IMR-90 (cell line): Measurements from ENCODE around the gene FBXO30. TPM values are rescaled to one million over a fixed set of nuclear protein-coding genes. Genes with fewer than 3 reads are reported as not detected.

Source experiments
- ATAC-seq: fragments of 200-7000 bp; cut with Tn5 transposase; 2 replicates; pipeline ENCODE4 v1.9.1; 2020; ENCODE audit warnings: low read depth, mild to moderate bottlenecking, moderate library complexity
- BruUV-seq: library from RNA; stranded (reverse); fragments of 400-500 nt; replicated peaks from 2 replicates; lab custom pipeline; 2021; lab: Mats Ljungman, UMichigan
- CTCF ChIA-PET: fragments of 300-600 bp; formaldehyde crosslinking; extraction: SDS; loops from one replicate; lab custom pipeline; 2021; ENCODE audit warnings: antibody characterized with exemption; lab: Yijun Ruan, JAX
- POLR2A ChIA-PET: fragments of 300-600 bp; sonication (Branson Sonifier 250); formaldehyde crosslinking; loops from one replicate; lab custom pipeline; 2022; ENCODE audit warnings: antibody characterized with exemption; ENCODE audit not compliant: unreplicated experiment; lab: Charles Lee
- DNase-seq: peaks from one replicate; pipeline ENCODE4 v3.0.0; 2013
- H2AFZ ChIP-seq: replicated peaks from 2 replicates; pipeline ENCODE3; 2013; ENCODE audit warnings: low read length, mild to moderate bottlenecking; ENCODE audit not compliant: poor library complexity
- H2AK5ac ChIP-seq: 2 replicates; pipeline ENCODE4 v1.6.1; 2013; ENCODE audit warnings: low read depth, low read length, inconsistent platforms
- H2AK9ac ChIP-seq: replicated peaks from 2 replicates; pipeline ENCODE3; 2013; ENCODE audit warnings: mild to moderate bottlenecking, low read depth, low read length, moderate library complexity; ENCODE audit not compliant: poor library complexity
- H2BK120ac ChIP-seq: 2 replicates; pipeline ENCODE4 v1.6.1; 2013; ENCODE audit warnings: low read depth, low read length, inconsistent platforms
- H2BK15ac ChIP-seq: 3 replicates; pipeline ENCODE4 v1.6.1; 2013; ENCODE audit warnings: low read depth, low read length, inconsistent platforms
- H2BK20ac ChIP-seq: 2 replicates; pipeline ENCODE4 v1.6.1; 2013; ENCODE audit warnings: low read depth, mild to moderate bottlenecking, inconsistent platforms, low read length, moderate library complexity
- H2BK5ac ChIP-seq: 2 replicates; pipeline ENCODE4 v1.6.1; 2013; ENCODE audit warnings: mild to moderate bottlenecking, low read depth, low read length, inconsistent platforms; ENCODE audit not compliant: poor library complexity, severe bottlenecking
- H3K14ac ChIP-seq: replicated peaks from 2 replicates; pipeline ENCODE4 v1.6.1; 2013; ENCODE audit warnings: low read depth, low read length, inconsistent platforms
- H3K18ac ChIP-seq: 2 replicates; pipeline ENCODE4 v1.6.1; 2013; ENCODE audit warnings: low read depth, low read length, control low read depth
- H3K23ac ChIP-seq: 2 replicates; pipeline ENCODE4 v1.6.1; 2013; ENCODE audit warnings: low read depth, low read length, inconsistent platforms
- H3K27ac ChIP-seq: 2 replicates; pipeline ENCODE4 v1.5.1; 2013; ENCODE audit warnings: mild to moderate bottlenecking, control low read depth, low read length; ENCODE audit not compliant: insufficient read depth
- H3K27me3 ChIP-seq: 2 replicates; pipeline ENCODE4 v1.6.1; 2013; ENCODE audit warnings: low read length; ENCODE audit not compliant: control insufficient read depth, insufficient read depth
- H3K36me3 ChIP-seq: 2 replicates; pipeline ENCODE4 v1.6.1; 2013; ENCODE audit warnings: low read length, mixed read lengths; ENCODE audit not compliant: control insufficient read depth, insufficient read depth
- H3K4ac ChIP-seq: 2 replicates; pipeline ENCODE4 v1.6.1; 2013; ENCODE audit warnings: low read depth, low read length, inconsistent platforms
- H3K4me1 ChIP-seq: 2 replicates; pipeline ENCODE4 v1.6.1; 2013; ENCODE audit warnings: low read length, mixed read lengths; ENCODE audit not compliant: control insufficient read depth, insufficient read depth
- H3K4me2 ChIP-seq: 2 replicates; pipeline ENCODE4 v1.6.1; 2013; ENCODE audit warnings: low read depth, mild to moderate bottlenecking, control low read depth, low read length, moderate library complexity
- H3K4me3 ChIP-seq: 2 replicates; pipeline ENCODE4 v1.5.1; 2013; ENCODE audit warnings: low read depth, mild to moderate bottlenecking, control low read depth, low read length, moderate library complexity; ENCODE audit not compliant: insufficient read depth
- H3K56ac ChIP-seq: 2 replicates; pipeline ENCODE4 v1.6.1; 2013; ENCODE audit warnings: low read length, inconsistent platforms; ENCODE audit not compliant: insufficient read depth; ENCODE audit errors: extremely low read depth
- H3K79me1 ChIP-seq, 2 experiments: 2 replicates each; pipeline ENCODE4 v1.6.1; 2013; ENCODE audit warnings: low read length in 2 of 2, inconsistent platforms in 1 of 2, low read depth in 1 of 2
- H3K9ac ChIP-seq: 2 replicates; pipeline ENCODE4 v1.6.1; 2013; ENCODE audit warnings: low read depth, low read length, control low read depth
- H3K9me1 ChIP-seq: 2 replicates; pipeline ENCODE4 v1.6.1; 2013; ENCODE audit warnings: low read length, inconsistent platforms; ENCODE audit not compliant: insufficient read depth
- H3K9me3 ChIP-seq: 2 replicates; pipeline ENCODE4 v1.6.1; 2013; ENCODE audit warnings: low read length; ENCODE audit not compliant: control insufficient read depth, insufficient read depth
- H4K20me1 ChIP-seq: 2 replicates; pipeline ENCODE4 v1.6.1; 2013; ENCODE audit warnings: low read length, inconsistent platforms; ENCODE audit not compliant: insufficient read depth
- H4K5ac ChIP-seq: 2 replicates; pipeline ENCODE4 v1.6.1; 2013; ENCODE audit warnings: mild to moderate bottlenecking, low read depth, low read length, control low read depth
- H4K8ac ChIP-seq, 2 experiments: 2 replicates each; pipeline ENCODE4 v1.6.1; 2013; ENCODE audit warnings: low read depth in 2 of 2, low read length in 2 of 2, control low read depth in 1 of 2, inconsistent platforms in 1 of 2
- H4K91ac ChIP-seq: 2 replicates; pipeline ENCODE4 v1.6.1; 2013; ENCODE audit warnings: low read depth, low read length, inconsistent platforms; ENCODE audit not compliant: insufficient read depth
- CEBPB ChIP-seq: IDR thresholded peaks from 2 replicates; pipeline ENCODE4 v1.6.1; 2012; ENCODE audit warnings: low read depth, low read length, improper control_type of control experiment
- NFE2L2 ChIP-seq: fragments of 150-350 bp; IDR thresholded peaks from 2 replicates; pipeline ENCODE4 v1.6.1; 2016; ENCODE audit warnings: low read depth, mild to moderate bottlenecking, low read length
- dilution Hi-C: fragments of 300-500 bp; cut with HindIII; formaldehyde crosslinking; loops from one replicate; pipeline ENCODE4 v1.14.3; 2018; ENCODE audit warnings: low sequenced_read_pairs; ENCODE audit not compliant: unreplicated experiment
- in situ Hi-C: fragments of 300-500 bp; cut with MboI; formaldehyde crosslinking; loops from 3 replicates; pipeline ENCODE4 v1.14.3; 2019; ENCODE audit warnings: low sequenced_read_pairs, inconsistent platforms, mixed read lengths
- intact Hi-C: fragments of 100-400 bp; cut with micrococcal nuclease; formaldehyde crosslinking; loops from 2 replicates; pipeline ENCODE4 v1.10.0; 2022
- polyA plus RNA-seq, 3 experiments: library from polyadenylated mRNA; depleted of rRNA; stranded (reverse); fragments of >200 nt; gene quantifications; 2 replicates each; pipeline ENCODE4 v1.2.3, GENCODE V29; 2012; ENCODE audit warnings: low replicate concordance in 1 of 3
- total RNA-seq: library from RNA; depleted of rRNA; stranded (reverse); fragments of >200 nt; gene quantifications from 2 replicates; pipeline ENCODE4 v1.2.3, GENCODE V29; 2012

Gene FBXO30
- total and polyA plus RNA-seq, 2 of the 4 experiments (the other 2 are of a cell fraction) = 3.1 to 9.3 TPM

GRCh38 chr6:145765449-145765848 lies 49.1 kb downstream of the FBXO30 start:
- in situ Hi-C loops (no loop called here), dilution Hi-C loops (no loop called here), intact Hi-C loops (no loop called here)
- Histone ChIP-seq H2BK5ac (no peak overlapping the region), H2BK15ac (no peak overlapping the region), H4K20me1 (no peaks in the 10 kb centered on the region), H2AK9ac (no peak overlapping the region), H3K4me3 (no peak overlapping the region), H3K4ac (no peak overlapping the region), H2BK20ac (no peak overlapping the region), H3K4me2 (no peak overlapping the region), H3K36me3 (no peaks in the 10 kb centered on the region), H2BK120ac (no peak overlapping the region), H3K9me3 (no peaks in the 10 kb centered on the region), H3K27ac (no peak overlapping the region), H3K14ac (no peak overlapping the region), H3K9me1 (no peaks in the 10 kb centered on the region), H2AFZ (no peak overlapping the region), H3K56ac (no peak overlapping the region), H4K5ac (no peak overlapping the region), H3K27me3 (no peaks in the 10 kb centered on the region), H3K4me1 (no peaks in the 10 kb centered on the region), H4K91ac (no peak overlapping the region), H3K18ac (no peak overlapping the region), H3K9ac (no peak overlapping the region), H3K79me1 (no peaks in the 10 kb centered on the region), H3K23ac (no peak overlapping the region), H2AK5ac (no peak overlapping the region), H4K8ac (no peak overlapping the region)
- TF ChIP-seq CEBPB = no peak
- no peak for TF ChIP-seq NFE2L2
- no peak for DNase-seq
- POLR2A ChIA-PET = no interaction called here
- no peak for ATAC-seq
- CTCF ChIA-PET = no interaction called here
- BruUV-seq = no TSS peak
